AG09309 (cell line): ENCODE results near the gene RERG.

Experiments used
- DNase-seq: peaks from one replicate; pipeline ENCODE4 v3.0.0-alpha.2; 2010; ENCODE audit warnings: low read depth
- H3K4me3 ChIP-seq: 2 replicates; pipeline ENCODE4 v1.5.1; 2011; ENCODE audit warnings: mild to moderate bottlenecking, low read depth, low read length, moderate library complexity; ENCODE audit not compliant: control insufficient read depth
- CTCF ChIP-seq: IDR thresholded peaks from 2 replicates; pipeline ENCODE4 v1.5.1; 2011; ENCODE audit warnings: mild to moderate bottlenecking, low read depth, low read length, inconsistent platforms; ENCODE audit not compliant: insufficient read depth, control insufficient read depth; ENCODE audit errors: missing control alignments

The RERG gene

GRCh38 chr12:15201456-15201855 lies 19.8 kb downstream of the RERG start:
- no peak for DNase-seq
- H3K4me3 ChIP-seq, result no peak overlapping the region
- no peak for TF ChIP-seq CTCF

GRCh38 chr12:15201056-15201455 lies 20.2 kb downstream of the RERG start:
- no peak for TF ChIP-seq CTCF
- no peak overlapping the region for H3K4me3 ChIP-seq
- no peak for DNase-seq

- DNase-seq, result no peak
- TF ChIP-seq CTCF, result no peak
- H3K4me3 ChIP-seq, result no peak overlapping the region
Measured at GRCh38 chr12:15200641-15201040, 20.6 kb downstream of the RERG start.

- TF ChIP-seq CTCF, result no peak
- H3K4me3 ChIP-seq, result no peak overlapping the region
- no peak for DNase-seq
Measured at GRCh38 chr12:15199930-15200329, 21.3 kb downstream of the RERG start.

GRCh38 chr12:15196678-15197505 lies 24.3 kb downstream of the RERG start:
- TF ChIP-seq CTCF, result no peak
- no peak for DNase-seq
- no peak overlapping the region for H3K4me3 ChIP-seq

- no peak overlapping the region for H3K4me3 ChIP-seq
- no peak for TF ChIP-seq CTCF
- no peak for DNase-seq
Measured at GRCh38 chr12:15196221-15196620, 25.0 kb downstream of the RERG start.
